ENCODE data around the gene SLC52A3.
"Not testable (repeated sequence)": the region's sequence is repeated elsewhere in the genome, so short reads cannot be mapped to it uniquely, and the experiment has no call there.

The SLC52A3 gene

GRCh38 chr20:728256-728944 lies 39.9 kb downstream of the SLC52A3 start:
- DNase-seq (ENCODE audit: low read depth, low spot score), result peak; percentile 90

- no peak for DNase-seq (ENCODE audit: low read depth, low spot score)
Observed at GRCh38 chr20:726160-726559, 42.1 kb downstream of the SLC52A3 start.

GRCh38 chr20:725491-725890 lies 42.8 kb downstream of the SLC52A3 start:
- DNase-seq (ENCODE audit: low read depth, low spot score), result no peak

DNA sequence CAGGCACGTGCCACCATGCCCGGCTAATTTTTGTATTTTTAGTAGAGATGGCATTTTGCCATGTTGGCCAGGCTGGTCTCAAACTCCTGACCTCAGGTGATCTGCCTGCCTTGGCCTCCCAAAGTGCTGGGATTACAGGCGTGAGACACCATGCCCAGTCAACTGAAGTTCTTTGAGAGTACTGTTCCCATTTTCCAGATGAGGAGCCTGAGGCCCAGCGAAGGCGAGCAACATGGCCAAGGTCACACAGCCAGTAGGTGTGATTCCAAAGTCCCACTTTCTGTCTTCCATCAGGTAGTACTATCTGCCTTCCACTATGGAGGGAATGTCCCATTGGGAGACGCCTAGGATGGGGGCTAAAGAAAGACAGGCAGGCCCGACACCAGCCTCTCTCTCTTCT lies 43.5 kb downstream of the SLC52A3 start:
- DNase-seq (ENCODE audit: low read depth, low spot score), result not testable (repeated sequence)

DNA sequence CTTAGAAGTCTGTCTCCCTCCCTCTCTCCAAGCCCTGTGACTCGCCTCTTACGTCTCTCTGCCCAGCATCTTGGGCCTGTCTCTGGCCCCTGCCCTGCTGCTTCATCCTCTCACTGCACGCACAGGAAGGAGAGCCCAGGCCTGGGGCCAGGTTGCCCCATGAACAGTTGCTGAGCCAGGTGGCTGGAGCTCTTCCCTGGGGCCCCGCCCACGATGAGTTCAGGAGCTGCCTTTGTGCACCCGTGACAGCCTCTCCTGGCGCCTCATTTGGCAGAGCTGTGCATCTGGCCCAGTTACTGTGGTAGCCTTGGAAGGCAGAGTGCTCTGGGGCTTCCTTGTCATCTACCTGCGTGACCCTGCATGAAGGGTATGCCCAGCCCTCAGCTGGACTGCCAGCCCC lies 44.5 kb downstream of the SLC52A3 start:
- no peak for DNase-seq (ENCODE audit: low read depth, low spot score)

GRCh38 chr20:722822-723644 lies 45.3 kb downstream of the SLC52A3 start:
- no peak for DNase-seq (ENCODE audit: low read depth, low spot score)

GRCh38 chr20:721876-722275 lies 46.4 kb downstream of the SLC52A3 start:
- DNase-seq (ENCODE audit: low read depth, low spot score), result no peak

DNA sequence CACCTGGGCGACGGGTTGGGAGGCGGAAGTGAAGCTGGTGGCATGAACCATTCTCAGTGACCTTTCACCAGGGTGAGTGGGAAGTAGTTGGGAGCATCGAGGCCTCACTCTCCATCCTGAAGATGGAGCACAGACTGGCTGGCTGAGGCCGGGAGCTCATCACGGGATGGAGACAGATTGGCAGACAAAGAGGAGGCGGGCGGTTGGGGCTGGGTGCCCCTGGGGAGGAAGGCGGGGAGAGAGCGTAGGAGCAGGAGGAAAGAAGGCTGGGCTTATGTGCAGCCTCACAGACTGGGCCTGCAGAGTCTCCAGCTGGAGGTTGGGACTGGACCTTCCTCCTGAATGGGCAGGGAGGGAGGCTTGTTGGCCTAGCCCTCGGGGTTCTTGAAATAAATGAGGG lies 48.5 kb downstream of the SLC52A3 start:
- peak; percentile 38 for DNase-seq (ENCODE audit: low read depth, low spot score)

GRCh38 chr20:719068-719467 lies 49.2 kb downstream of the SLC52A3 start:
- DNase-seq (ENCODE audit: low read depth, low spot score), result no peak

GRCh38 chr20:717832-718231 lies 50.5 kb downstream of the SLC52A3 start:
- no peak for DNase-seq (ENCODE audit: low read depth, low spot score)

- DNase-seq (ENCODE audit: low read depth, low spot score), result no peak
Observed at GRCh38 chr20:717271-717670, 51.0 kb downstream of the SLC52A3 start.

DNA sequence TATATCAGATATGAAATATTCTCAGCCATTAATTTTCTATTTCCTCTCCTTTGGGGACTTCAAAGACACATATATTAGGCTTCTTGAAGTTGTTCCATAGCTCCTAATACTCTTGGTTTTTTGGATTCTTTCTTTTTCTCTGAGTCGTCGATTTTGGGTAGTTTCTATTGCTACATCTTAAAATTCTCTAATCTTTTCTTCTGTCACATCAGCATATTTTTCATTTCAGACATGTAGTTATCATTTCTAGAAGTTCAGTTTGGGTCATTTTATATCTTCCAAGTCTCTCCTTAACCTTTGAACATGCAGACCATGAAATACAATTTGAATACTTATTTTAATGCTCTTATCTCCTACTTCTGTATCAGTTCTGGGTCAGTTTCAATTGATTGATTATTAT lies 53.8 kb downstream of the SLC52A3 start:
- no peak for DNase-seq (ENCODE audit: low read depth, low spot score)

DNA sequence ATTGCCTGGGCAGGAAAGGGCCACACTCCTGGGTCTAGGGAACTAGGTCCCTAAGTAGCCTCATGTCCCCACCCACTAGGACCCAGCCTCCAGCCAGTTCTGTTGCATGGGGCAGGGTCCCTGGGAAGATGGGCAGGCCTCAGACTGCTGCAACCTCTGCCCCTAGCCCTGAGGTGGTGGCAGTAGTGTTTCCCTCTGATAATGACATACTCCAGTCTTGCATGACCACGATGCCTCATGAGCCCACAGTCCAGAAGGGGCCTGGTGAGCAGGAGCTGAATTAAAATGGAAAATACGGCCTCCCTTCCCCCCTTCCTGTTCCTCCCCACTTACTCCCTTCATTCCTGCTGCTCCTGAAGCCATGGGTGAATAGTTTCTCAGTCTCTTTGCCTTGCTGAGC lies 56.7 kb downstream of the SLC52A3 start:
- DNase-seq (ENCODE audit: low read depth, low spot score), result no peak

DNA sequence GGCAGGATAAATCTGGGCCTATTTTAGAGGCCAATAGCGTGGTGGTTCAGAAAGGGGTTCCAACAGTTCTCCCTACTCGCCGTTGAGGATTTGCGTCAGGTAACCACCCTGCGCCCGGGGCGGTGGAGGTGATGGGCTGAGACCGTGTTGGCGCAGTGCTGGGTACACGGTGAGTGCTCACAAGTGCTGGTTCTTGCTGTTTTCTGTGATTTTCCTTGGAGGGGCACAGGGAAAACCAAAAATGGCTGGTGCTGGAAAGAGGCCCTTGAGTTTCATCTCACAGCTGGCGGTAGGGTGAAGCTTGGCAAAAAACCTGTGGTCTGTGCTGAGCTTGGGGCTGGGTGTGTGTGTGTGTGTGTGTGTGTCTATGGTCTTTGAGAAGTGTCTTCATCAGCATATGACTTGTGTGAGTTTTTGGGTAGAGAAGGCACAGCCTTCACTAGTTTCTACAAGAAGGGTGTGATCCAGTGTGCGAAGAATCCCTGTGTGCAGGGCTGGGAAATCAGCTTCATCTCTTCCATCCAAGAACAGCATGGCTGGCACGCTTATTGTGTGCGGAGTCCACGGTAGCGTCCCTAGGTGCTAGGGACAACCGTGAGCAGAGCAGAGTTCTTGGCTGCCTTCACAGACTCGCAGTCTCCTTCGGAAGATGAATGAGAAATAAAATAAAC lies 57.4 kb downstream of the SLC52A3 start:
- DNase-seq (ENCODE audit: low read depth, low spot score), result no peak
